Measurements from ENCODE around the gene KAZN.

The KAZN gene

GRCh38 chr1:14615549-14616218 is 17.2 kb downstream of the KAZN start:
- no peak for FAIRE-seq

- FAIRE-seq = no peak
Observed at GRCh38 chr1:14616632-14617396, 18.3 kb downstream of the KAZN start.

- no peak for FAIRE-seq
Observed at GRCh38 chr1:14617791-14618190, 19.3 kb downstream of the KAZN start.

GRCh38 chr1:14620941-14621340 is 22.5 kb downstream of the KAZN start:
- no peak for FAIRE-seq

GRCh38 chr1:14623090-14623489 is 24.6 kb downstream of the KAZN start:
- no peak for FAIRE-seq

- FAIRE-seq = no peak
Observed at GRCh38 chr1:14624941-14625340, 26.5 kb downstream of the KAZN start.

GRCh38 chr1:14625572-14625971 is 27.1 kb downstream of the KAZN start:
- FAIRE-seq = no peak

GRCh38 chr1:14625996-14626395 is 27.5 kb downstream of the KAZN start:
- no peak for FAIRE-seq

- no peak for FAIRE-seq
Observed at GRCh38 chr1:14626869-14627607, 28.6 kb downstream of the KAZN start.

GRCh38 chr1:14627608-14628489 is 29.4 kb downstream of the KAZN start:
- no peak for FAIRE-seq

- FAIRE-seq = no peak
Observed at GRCh38 chr1:14629363-14630014, 31.0 kb downstream of the KAZN start.

GRCh38 chr1:14630986-14631385 is 32.5 kb downstream of the KAZN start:
- no peak for FAIRE-seq

- no peak for FAIRE-seq
Observed at GRCh38 chr1:14631421-14631820, 32.9 kb downstream of the KAZN start.

GRCh38 chr1:14634486-14634885 is 36.0 kb downstream of the KAZN start:
- FAIRE-seq = no peak

- FAIRE-seq = no peak
Observed at GRCh38 chr1:14635421-14635820, 36.9 kb downstream of the KAZN start.

GRCh38 chr1:14636897-14637632 is 38.6 kb downstream of the KAZN start:
- no peak for FAIRE-seq

GRCh38 chr1:14639291-14640050 is 41.0 kb downstream of the KAZN start:
- FAIRE-seq = no peak

- FAIRE-seq = no peak
Observed at GRCh38 chr1:14642712-14643111, 44.2 kb downstream of the KAZN start.

GRCh38 chr1:14646973-14647372 is 48.5 kb downstream of the KAZN start:
- no peak for FAIRE-seq

GRCh38 chr1:14647777-14648176 is 49.3 kb downstream of the KAZN start:
- no peak for FAIRE-seq

GRCh38 chr1:14648391-14648790 is 49.9 kb downstream of the KAZN start:
- FAIRE-seq = no peak

Data from islet of Langerhans (tissue), 1 donor.